Kidney capillary endothelial cell (primary cell): Measurements from ENCODE around the gene FMNL2.

Experiments used
- DNase-seq: peaks from one replicate; pipeline ENCODE4 v3.0.0-alpha.2; 2018; ENCODE audit warnings: low spot score

Gene FMNL2

DNA sequence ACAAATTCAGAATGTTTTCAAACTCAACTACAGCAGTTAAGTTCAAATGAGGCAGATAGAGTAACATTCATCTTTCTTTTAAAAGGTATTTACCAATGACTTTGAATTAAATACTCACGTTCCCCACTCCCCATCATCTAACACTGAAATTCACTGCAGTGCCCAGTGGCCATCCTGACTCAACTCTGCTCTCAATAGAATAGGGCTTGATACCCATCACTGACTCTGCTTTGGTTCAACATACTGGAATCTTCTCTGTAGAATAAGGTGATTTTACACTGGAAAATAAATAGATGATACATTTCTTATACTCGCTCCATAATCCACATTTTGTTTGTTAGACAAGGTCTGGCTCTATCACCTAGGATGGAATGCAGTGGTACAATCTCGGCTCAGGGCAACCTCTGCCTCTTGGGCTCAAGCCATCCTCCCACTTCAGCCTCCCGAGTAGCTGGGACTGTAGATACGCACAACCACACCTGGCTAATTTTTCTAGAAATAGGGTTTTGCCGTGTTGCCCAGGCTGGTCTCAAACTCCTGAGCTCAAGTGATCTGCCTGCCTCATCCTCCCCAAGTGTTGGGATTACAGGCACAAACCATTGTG, 315.9 kb downstream of the FMNL2 start:
- DNase-seq = no peak

DNA sequence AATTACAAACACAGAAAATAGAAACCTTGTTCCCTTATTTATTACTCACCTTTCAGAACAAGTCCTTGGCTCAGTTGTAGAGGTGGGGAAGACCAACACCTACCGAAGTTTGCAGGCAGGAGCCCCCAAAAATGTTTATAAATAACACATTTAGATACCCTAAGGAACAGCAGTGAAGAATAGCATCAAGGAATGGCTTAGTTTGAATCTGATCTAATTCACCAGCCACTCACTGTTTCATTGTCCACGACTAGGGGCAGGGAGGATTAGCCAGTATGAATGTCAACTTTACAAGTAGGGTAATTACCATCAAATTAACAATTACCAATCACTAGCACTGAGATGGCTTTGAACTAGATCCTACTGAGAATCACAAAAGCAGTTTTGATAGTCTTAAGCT, 316.9 kb downstream of the FMNL2 start:
- no peak for DNase-seq

DNA sequence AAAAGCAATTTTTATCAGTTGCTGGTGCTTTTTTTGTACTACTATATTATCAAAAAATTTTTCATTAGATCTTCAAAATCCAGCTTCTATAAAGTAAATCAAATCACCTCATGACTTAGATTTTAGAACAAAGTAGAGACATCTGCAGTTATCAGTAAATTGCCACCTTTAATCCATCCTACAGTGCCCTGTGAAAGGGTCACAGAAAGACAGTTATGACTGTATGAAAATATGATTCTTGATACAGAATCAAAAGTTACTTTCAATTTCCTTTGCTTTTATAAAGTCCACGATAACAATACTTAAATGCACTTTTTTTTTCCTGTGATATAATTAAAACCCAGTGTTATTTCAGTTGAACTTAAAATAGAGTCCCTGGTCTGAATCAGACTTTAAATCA, 320.9 kb downstream of the FMNL2 start:
- DNase-seq = no peak

DNA sequence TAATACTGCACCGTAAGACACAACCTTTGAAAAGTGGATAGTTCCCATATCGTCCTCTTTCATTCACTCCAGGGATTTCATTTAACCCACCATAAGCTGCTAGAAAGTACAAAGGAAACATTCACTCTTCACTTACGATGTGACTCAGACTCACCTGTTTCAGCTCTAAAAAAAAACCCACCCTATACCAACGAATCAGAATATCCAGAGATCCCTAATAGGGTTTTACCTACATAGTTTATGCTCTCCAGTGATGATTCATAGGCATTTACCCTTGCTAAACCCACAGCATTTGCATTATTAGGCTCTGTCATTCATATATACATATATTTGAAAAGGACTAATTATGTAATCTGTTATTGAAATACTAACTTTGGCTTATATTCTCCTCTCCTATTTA, 322.1 kb downstream of the FMNL2 start:
- DNase-seq = no peak

DNA sequence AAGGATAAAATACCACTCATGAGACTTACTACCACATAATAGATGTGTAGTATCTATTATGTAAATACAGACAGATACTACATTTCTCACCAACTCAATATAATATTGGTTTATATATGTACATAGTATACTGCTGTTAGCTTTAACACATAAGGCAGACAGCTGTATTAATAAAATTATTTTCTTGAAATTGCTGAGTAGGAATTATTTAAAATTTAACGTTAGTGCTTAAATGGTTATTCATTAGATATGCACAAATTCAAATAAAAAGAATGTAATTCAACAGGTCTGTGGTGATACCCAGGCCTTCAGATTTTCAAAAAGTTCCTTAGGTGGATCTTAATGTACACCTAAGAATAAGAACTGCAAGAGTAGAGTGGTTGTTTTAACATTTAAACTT, 323.2 kb downstream of the FMNL2 start:
- no peak for DNase-seq

DNA sequence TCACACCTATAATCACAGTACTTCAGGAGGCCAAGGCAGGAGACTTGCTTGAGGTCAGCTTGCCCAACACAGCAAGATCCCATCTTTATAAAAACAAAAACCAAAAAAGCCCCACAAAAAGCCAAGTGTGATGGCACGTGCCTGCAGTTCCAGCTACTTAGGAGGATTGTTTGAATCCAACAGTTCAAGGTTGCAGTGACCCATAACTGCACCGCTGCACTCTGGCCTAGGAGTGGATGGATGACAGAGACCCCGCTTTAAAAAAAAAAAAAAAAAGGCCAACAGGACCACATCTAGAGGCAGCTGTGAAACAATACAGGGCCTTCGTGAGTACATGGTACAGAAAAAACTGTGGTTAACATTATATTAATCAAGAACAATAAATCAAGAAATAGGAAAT, 326.1 kb downstream of the FMNL2 start:
- DNase-seq = no peak

DNA sequence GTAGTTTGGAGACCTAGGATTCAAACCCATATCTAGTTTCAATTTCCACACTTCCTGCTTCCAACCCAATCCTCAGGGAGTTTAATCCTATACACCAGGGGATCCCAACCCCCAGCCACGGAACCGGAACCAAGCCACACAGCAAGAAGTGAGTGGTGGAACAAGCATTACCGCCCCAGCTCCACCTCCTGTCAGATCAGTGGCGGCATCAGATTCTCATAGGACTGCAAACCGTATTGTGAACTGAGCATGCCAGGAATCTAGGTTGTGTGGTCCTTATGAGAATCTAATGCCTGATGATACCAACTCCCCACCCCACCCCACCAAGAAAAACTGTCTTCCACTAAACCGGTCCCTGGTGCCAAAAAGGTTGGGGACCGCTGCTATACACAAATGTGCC, 329.8 kb downstream of the FMNL2 start:
- DNase-seq = no peak

DNA sequence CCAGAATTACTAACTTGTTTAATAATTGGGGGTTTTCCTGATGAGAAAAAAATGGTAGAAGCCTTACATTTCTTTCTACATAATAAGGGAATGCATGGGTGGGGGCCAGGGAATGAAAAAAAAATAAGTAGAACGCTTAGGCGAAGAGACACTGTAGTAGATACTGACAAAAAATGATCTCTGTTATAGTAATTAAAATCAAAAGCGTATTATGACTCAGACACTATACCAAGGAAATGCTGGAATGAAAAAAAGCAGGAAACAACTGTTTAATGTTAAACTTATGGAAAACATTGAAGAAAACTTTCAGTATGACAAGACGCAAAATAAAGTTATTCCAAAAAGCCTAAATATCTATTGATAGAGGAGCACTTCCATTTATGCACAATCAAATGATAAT, 339.4 kb downstream of the FMNL2 start:
- no peak for DNase-seq

DNA sequence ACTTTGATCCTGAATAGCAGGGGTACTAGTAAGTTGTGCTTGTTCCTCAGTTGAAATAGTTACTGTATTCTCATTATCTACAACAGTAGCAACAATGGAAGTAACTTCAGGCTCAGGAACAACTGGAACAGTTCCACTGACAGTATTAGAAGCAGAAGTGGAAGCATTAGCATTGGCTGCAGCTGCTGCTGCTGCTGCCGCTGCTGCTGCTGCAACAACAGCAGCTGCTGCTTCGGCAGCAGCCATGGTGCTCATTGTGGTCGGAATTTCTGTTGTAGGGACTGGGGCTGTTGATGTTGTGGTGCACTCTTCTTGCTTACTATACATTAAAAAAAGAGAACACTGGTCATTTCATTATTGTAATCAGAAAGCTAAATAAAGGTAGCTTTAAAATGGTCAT, 341.5 kb downstream of the FMNL2 start:
- no peak for DNase-seq

DNA sequence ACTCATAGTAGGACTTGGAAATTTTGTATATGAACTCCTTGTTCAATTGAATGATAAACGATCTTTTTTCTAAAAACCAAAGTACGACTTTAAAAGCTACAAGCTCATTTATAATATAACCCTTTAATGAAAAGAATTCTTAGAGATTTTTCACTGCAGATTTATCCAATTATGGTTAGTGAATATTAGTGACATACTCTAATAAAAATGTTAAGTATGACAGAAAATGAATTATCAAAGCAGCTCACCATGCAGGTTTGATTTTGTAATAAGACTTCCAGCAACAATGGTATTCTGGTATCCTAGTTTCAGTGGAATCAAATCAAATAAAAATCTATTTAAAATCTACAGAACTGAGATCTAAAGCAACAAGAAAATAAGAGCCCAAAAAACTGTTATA, 343.8 kb downstream of the FMNL2 start:
- DNase-seq = no peak

DNA sequence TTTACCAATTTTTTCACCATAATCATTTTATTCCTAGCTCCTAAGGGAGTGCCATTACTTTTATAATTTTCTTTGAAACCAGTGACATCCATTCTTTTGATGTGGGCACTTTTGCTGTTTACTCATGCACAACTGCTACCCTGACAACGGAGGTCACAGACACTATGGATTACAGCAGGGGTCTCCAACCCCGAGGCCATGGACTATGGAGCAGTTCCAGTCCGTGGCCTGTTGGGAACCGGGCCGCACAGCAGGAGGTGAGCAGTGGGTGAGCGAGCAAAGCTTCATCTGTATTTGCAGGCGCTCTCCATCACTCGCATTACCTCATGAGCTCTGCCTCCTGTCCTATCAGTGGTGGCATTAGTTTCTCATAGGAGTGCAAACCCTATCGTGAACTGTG, 347.7 kb downstream of the FMNL2 start:
- DNase-seq = no peak

DNA sequence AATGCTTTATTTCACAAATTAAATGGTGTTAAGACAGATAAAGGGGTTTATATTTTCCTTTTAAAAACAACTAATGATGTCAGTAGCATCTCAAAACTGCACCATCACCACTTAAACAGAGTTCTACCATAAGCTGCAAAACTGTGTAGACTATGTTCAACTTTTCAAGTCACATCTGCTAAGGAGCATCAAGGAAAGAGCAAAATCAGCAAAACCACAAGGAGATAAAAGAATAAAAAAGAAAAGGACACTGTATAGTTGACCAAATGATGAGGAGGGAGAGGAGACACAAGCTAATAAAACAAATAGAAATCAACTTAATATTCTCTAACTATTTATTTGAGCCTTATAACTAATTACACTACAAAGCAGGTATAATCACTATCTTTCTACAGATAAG, 348.4 kb downstream of the FMNL2 start:
- DNase-seq = no peak

DNA sequence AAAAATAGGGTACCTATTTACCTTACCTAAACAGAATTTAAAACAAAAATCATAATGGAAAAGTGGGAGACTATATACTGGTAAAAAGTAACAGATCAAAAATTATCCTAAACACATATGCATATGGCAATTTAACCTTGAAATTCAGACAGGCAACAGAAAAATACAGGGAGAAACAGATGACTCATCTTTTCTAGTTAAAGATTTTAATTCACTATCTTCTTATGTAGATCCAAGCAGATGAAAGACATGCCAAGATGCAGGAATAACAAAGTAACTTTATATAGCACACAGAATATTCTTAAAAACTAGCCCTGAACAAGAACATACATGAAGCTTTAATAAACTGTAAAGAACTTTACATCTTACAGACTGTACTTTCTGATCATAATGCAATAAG, 351.3 kb downstream of the FMNL2 start:
- DNase-seq = no peak

DNA sequence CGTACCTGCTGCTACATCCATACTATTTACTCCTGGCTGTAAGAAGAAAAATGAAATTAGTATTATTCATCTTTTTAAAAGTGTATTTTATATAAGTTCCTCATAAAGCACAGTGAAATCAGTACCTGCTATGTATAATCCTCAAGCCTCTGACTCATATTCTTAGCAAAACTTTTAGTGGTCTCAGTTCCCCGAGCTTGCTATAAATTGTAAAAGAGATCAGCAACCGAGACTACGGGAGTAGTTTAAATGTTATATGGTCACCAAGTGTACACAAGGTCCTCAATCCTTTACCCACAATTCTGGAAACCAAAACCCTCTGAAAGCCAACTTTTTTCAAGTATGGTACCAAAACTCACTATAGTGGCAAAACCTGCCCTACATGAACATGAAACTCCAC, 358.1 kb downstream of the FMNL2 start:
- no peak for DNase-seq

DNA sequence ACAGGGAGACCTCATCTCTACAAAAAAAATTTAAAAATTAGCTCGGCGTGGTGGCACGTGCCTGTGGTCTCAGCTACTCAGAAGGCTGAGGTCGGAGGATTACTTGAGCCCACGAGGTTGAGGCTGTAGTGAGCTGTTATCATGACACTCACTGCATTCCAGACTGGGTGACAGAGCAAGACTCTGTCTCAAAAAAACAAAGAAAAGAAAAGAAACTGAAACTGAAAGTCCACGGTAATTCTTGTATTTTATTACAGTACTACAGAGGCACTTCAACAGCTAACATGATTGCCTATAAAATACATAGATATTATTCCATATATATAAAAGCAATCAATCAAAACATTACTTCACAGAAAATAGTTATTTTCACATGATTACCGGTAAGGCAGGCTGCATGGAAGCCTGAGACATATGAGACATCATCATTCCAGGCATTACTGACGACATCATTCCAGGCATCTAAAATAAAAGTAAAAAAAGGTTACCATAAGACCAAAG, 359.2 kb downstream of the FMNL2 start:
- DNase-seq = peak; percentile 18

DNA sequence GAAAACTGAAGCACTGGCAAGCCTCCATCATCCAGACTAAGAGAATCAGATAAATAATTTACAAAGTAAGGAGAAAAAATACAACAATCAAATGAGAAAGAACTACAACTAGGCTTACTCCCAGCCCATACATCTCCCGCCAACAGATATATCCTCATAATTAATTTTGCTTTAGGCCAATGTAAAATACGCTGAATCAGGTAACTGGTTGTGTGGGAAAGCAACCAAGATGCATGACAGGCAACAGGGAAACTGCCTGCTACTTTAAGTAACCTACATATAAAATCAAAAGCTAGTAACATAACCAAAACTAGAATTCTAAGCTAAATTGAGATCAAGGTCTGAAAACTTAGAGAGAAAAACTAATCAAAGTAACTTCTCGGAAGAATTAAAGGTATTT, 360.8 kb downstream of the FMNL2 start:
- DNase-seq = no peak

DNA sequence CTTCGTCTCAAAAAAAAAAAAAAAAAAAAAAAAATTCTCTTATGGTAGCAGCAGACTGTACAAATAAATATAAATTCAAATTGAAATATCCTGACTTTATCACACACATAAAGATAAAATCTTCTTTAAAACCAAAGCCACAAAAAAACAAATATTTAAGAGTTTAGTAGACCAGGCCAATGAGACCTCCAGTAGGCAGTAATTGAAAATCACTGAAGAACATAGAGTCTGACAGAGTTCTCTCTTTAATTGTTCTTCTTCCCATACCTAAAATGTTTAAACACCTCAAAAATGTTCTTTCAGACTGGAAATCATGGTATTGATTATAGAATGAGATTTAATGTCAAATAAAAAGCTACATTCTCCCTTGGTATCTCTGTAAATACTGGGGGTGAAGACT, 361.5 kb downstream of the FMNL2 start:
- DNase-seq = no peak
